ENCODE results near the gene TAP1.
"Not testable (repeated sequence)": the region's sequence is repeated elsewhere in the genome, so short reads cannot be mapped to it uniquely, and the experiment has no call there.

DNA sequence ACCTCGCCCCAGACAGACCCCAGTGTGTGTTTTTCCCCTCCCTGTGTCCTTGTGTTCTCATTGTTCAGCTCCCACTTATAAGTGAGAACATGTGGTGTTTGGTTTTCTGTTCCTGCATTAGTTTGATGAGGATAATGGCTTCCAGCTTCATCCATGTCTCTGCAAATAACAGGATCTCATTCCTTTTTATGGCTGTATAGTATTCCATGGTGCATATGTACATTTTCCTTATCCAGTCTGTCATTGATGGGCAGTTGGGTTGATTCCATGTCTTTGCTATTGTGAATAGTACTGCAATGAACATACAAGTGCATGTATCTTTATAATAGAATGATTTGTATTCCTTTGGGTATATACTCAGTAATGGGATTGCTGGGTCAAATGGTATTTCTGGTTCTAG is 20.4 kb upstream of the TAP1 start:
- not testable (repeated sequence) for TF ChIP-seq POLR2A (IDR thresholded peaks at IDR 0.05)
- TF ChIP-seq, protein P1, sequence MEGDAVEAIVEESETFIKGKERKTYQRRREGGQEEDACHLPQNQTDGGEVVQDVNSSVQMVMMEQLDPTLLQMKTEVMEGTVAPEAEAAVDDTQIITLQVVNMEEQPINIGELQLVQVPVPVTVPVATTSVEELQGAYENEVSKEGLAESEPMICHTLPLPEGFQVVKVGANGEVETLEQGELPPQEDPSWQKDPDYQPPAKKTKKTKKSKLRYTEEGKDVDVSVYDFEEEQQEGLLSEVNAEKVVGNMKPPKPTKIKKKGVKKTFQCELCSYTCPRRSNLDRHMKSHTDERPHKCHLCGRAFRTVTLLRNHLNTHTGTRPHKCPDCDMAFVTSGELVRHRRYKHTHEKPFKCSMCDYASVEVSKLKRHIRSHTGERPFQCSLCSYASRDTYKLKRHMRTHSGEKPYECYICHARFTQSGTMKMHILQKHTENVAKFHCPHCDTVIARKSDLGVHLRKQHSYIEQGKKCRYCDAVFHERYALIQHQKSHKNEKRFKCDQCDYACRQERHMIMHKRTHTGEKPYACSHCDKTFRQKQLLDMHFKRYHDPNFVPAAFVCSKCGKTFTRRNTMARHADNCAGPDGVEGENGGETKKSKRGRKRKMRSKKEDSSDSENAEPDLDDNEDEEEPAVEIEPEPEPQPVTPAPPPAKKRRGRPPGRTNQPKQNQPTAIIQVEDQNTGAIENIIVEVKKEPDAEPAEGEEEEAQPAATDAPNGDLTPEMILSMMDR (IDR thresholded peaks at IDR 0.05) = not testable (repeated sequence)
